NB4 (cell line): ENCODE results near the gene TBC1D13.

Experiments used
- DNase-seq: peaks from one replicate; pipeline ENCODE4 v3.0.0; 2010; ENCODE audit warnings: low read depth
- H3K4me3 ChIP-seq: one replicate; pipeline ENCODE4 v1.5.1; 2011; ENCODE audit warnings: mild to moderate bottlenecking, low read depth, low read length, moderate library complexity
- CTCF ChIP-seq: IDR thresholded peaks from one replicate; pipeline ENCODE4 v1.5.1; 2012; ENCODE audit warnings: low read depth, low read length
- MAX ChIP-seq: IDR thresholded peaks from 2 replicates; pipeline ENCODE4 v1.6.1; 2011; ENCODE audit warnings: low read depth, low read length
- MYC ChIP-seq: IDR thresholded peaks from 2 replicates; pipeline ENCODE4 v1.6.1; 2011; ENCODE audit warnings: low read depth, low read length
- POLR2A ChIP-seq: IDR thresholded peaks from 2 replicates; pipeline ENCODE4 v1.6.1; 2011; ENCODE audit warnings: mild to moderate bottlenecking; ENCODE audit not compliant: insufficient read length; ENCODE audit errors: extremely low read depth

Gene TBC1D13

GRCh38 chr9:128821584-128822406 lies 34.7 kb downstream of the TBC1D13 start:
- no peak for DNase-seq
- TF ChIP-seq MAX: no peak
- peak; percentile 3 for TF ChIP-seq POLR2A
- no peak overlapping the region for H3K4me3 ChIP-seq

- no peak for DNase-seq
- no peak overlapping the region for H3K4me3 ChIP-seq
- TF ChIP-seq MAX (no peak), MYC (no peak), CTCF (no peak)
Measured at GRCh38 chr9:128822407-128823042, 35.5 kb downstream of the TBC1D13 start.

GRCh38 chr9:128823362-128823902 lies 36.4 kb downstream of the TBC1D13 start:
- DNase-seq: no peak
- no peak overlapping the region for H3K4me3 ChIP-seq
- TF ChIP-seq MYC: no peak
- TF ChIP-seq CTCF: no peak
- TF ChIP-seq POLR2A: no peak
- TF ChIP-seq MAX: no peak

GRCh38 chr9:128823903-128824406 lies 36.9 kb downstream of the TBC1D13 start:
- no peak overlapping the region for H3K4me3 ChIP-seq
- TF ChIP-seq POLR2A: peak; percentile 12
- TF ChIP-seq CTCF: no peak
- TF ChIP-seq MAX: no peak
- no peak for DNase-seq

- no peak overlapping the region for H3K4me3 ChIP-seq
- TF ChIP-seq CTCF: no peak
- no peak for TF ChIP-seq POLR2A
- TF ChIP-seq MYC: no peak
- no peak for TF ChIP-seq MAX
- no peak for DNase-seq
Measured at GRCh38 chr9:128824911-128825310, 37.9 kb downstream of the TBC1D13 start.
